Endothelial cell of umbilical vein (primary cell): ENCODE data around the gene MATCAP1. TPM values are rescaled to one million over a fixed set of nuclear protein-coding genes. Genes with fewer than 3 reads are reported as not detected.

ENCODE experiments used
- BruUV-seq: library from RNA; stranded (reverse); fragments of 400-500 nt; replicated peaks from 2 replicates; lab custom pipeline; 2021; lab: Mats Ljungman, UMichigan
- CTCF ChIA-PET: fragments of 300-600, 350-600 bp; sonication (Branson Sonifier 250); formaldehyde crosslinking; loops from one replicate; lab custom pipeline; 2021; ENCODE audit warnings: antibody characterized with exemption, inconsistent platforms; lab: Charles Lee
- POLR2A ChIA-PET: fragments of 300-600, 350-600 bp; sonication (Branson Sonifier 250); formaldehyde crosslinking; loops from one replicate; lab custom pipeline; 2021; ENCODE audit warnings: antibody characterized with exemption, inconsistent platforms; lab: Charles Lee
- DNase-seq: peaks from one replicate; pipeline ENCODE4 v3.0.0-alpha.2; 2011; ENCODE audit warnings: low read depth, low spot score
- FAIRE-seq: peaks from 2 replicates; lab custom pipeline; 2011; peaks lifted over from hg19 to GRCh38; lab: Jason Lieb, UNC
- H2AFZ ChIP-seq: 2 replicates; pipeline ENCODE4 v1.6.0; 2012; ENCODE audit warnings: low read depth, low read length, control low read depth, inconsistent platforms
- H3K27ac ChIP-seq: 2 replicates; pipeline ENCODE4 v1.5.1; 2011; ENCODE audit warnings: low read depth, mild to moderate bottlenecking, control low read depth, low read length, moderate library complexity; ENCODE audit not compliant: insufficient read depth
- H3K27me3 ChIP-seq, 2 experiments: 2 replicates each; pipeline versions ENCODE4 v1.6.0 to v1.6.1; 2011; ENCODE audit warnings: low read length in 2 of 2, mixed read lengths in 1 of 2; ENCODE audit not compliant: control insufficient read depth in 2 of 2, insufficient read depth in 2 of 2
- H3K36me3 ChIP-seq, 2 experiments: 2 replicates in 1 of 2; 3 replicates in 1 of 2; pipeline ENCODE4 v1.5.1; 2011; ENCODE audit warnings: low read length in 2 of 2, mild to moderate bottlenecking in 1 of 2, moderate library complexity in 1 of 2; ENCODE audit not compliant: control insufficient read depth in 2 of 2, insufficient read depth in 2 of 2; ENCODE audit errors: extremely low read depth in 1 of 2
- H3K4me1 ChIP-seq: 3 replicates; pipeline ENCODE4 v1.5.1; 2011; ENCODE audit warnings: mild to moderate bottlenecking, low read length; ENCODE audit not compliant: control insufficient read depth, insufficient read depth; ENCODE audit errors: extremely low read depth
- H3K4me2 ChIP-seq: 2 replicates; pipeline ENCODE4 v1.6.1; 2011; ENCODE audit warnings: low read length, control low read depth, mixed read lengths; ENCODE audit not compliant: insufficient read depth
- H3K4me3 ChIP-seq, 3 experiments: fragments of 200-600 bp in 1 of 3; sonication (generic), shearing (Covaris generic) in 1 of 3; replicated peaks in 1 of 3; 2 replicates each; pipeline ENCODE4 v1.5.1; 2011 to 2016; ENCODE audit warnings: control low read depth in 3 of 3, low read length in 3 of 3, mild to moderate bottlenecking in 2 of 3, inconsistent platforms in 1 of 3, low read depth in 1 of 3, moderate library complexity in 1 of 3; ENCODE audit not compliant: insufficient read depth in 1 of 3
- H3K79me2 ChIP-seq: 2 replicates; pipeline ENCODE4 v1.6.0; 2012; ENCODE audit warnings: low read length, inconsistent platforms; ENCODE audit not compliant: control insufficient read depth, insufficient read depth
- H3K9ac ChIP-seq: replicated peaks from 2 replicates; pipeline ENCODE3; 2011; ENCODE audit warnings: low read length, control low read depth; ENCODE audit not compliant: insufficient read depth; ENCODE audit errors: extremely low read depth
- H3K9me1 ChIP-seq: replicated peaks from 3 replicates; pipeline ENCODE4 v1.6.0; 2011; ENCODE audit warnings: mild to moderate bottlenecking, low read length; ENCODE audit not compliant: control insufficient read depth, insufficient read depth; ENCODE audit errors: extremely low read depth
- H3K9me3 ChIP-seq: replicated peaks from 2 replicates; pipeline ENCODE4 v1.5.1; 2012; ENCODE audit warnings: low read length, inconsistent platforms; ENCODE audit not compliant: control insufficient read depth, insufficient read depth
- H4K20me1 ChIP-seq: replicated peaks from 2 replicates; pipeline ENCODE3; 2011; ENCODE audit warnings: mild to moderate bottlenecking, low read length; ENCODE audit not compliant: control insufficient read depth, insufficient read depth; ENCODE audit errors: extremely low read depth
- EZH2 ChIP-seq: IDR thresholded peaks from 2 replicates; pipeline ENCODE4 v1.6.1; 2012; ENCODE audit warnings: borderline replicate concordance, low read depth, mild to moderate bottlenecking, moderate library complexity, low read length, inconsistent platforms; ENCODE audit not compliant: severe bottlenecking
- FOS ChIP-seq: IDR thresholded peaks from 2 replicates; pipeline ENCODE4 v1.6.1; 2011; ENCODE audit warnings: mild to moderate bottlenecking, low read length, moderate library complexity, borderline replicate concordance; ENCODE audit not compliant: insufficient read depth
- GATA2 ChIP-seq: IDR thresholded peaks from 2 replicates; pipeline ENCODE4 v1.7.0; 2011; ENCODE audit warnings: low read depth, mild to moderate bottlenecking, moderate library complexity, mixed read lengths, low read length; ENCODE audit not compliant: insufficient read length, insufficient read depth
- JUN ChIP-seq: IDR thresholded peaks from 2 replicates; pipeline ENCODE4 v1.6.1; 2011; ENCODE audit warnings: borderline replicate concordance, low read depth; ENCODE audit not compliant: insufficient read length, insufficient read depth
- MYC ChIP-seq: IDR thresholded peaks from one replicate; pipeline ENCODE4 v1.6.1; 2011; ENCODE audit warnings: mild to moderate bottlenecking, low read depth, low read length
- POLR2A ChIP-seq: IDR thresholded peaks from 2 replicates; pipeline ENCODE4 v1.6.1; 2012; ENCODE audit warnings: low read depth, mild to moderate bottlenecking, control low read depth, low read length
- POLR2AphosphoS5 ChIP-seq: IDR thresholded peaks from 2 replicates; pipeline ENCODE4 v1.6.1; 2012; ENCODE audit warnings: low read depth, mild to moderate bottlenecking, control low read depth, low read length, moderate library complexity; ENCODE audit not compliant: insufficient read depth
- dilution Hi-C: fragments of 300-500 bp; cut with MboI; formaldehyde crosslinking; loops from one replicate; pipeline ENCODE4 v1.15.0; 2019; ENCODE audit warnings: low sequenced_read_pairs; ENCODE audit not compliant: extremely low pct_ligation_motif_present
- intact Hi-C: fragments of 100-400 bp; cut with micrococcal nuclease; formaldehyde crosslinking; loops from one replicate; pipeline ENCODE4 v1.10.0; 2022
- polyA plus RNA-seq, 4 experiments: library from polyadenylated mRNA; depleted of rRNA in 3 of 4; stranded (reverse) in 3 of 4; unstranded in 1 of 4; fragments of >200 nt; gene quantifications; 2 replicates each; pipeline versions ENCODE4 v1.2.1 to v1.2.3, GENCODE V29; 2011 to 2012; ENCODE audit warnings: missing spikeins in 1 of 4
- total RNA-seq: library from RNA; stranded (reverse); gene quantifications from 2 replicates; pipeline ENCODE4 v1.2.3, GENCODE V29; 2021
- TF ChIP-seq, protein P1 (sequence below): IDR thresholded peaks from 2 replicates; pipeline ENCODE4 v1.6.1; 2011; ENCODE audit not compliant: insufficient read depth, insufficient read length
- TF ChIP-seq, protein P2 (sequence below), 2 donors: IDR thresholded peaks; 1 replicate in 1 of 2; 2 replicates in 1 of 2; pipeline ENCODE4 v1.5.1; 2011; ENCODE audit warnings: low read length in 2 of 2, mild to moderate bottlenecking in 2 of 2, moderate library complexity in 2 of 2, control low read depth in 1 of 2, inconsistent platforms in 1 of 2, low read depth in 1 of 2; ENCODE audit not compliant: insufficient read depth in 1 of 2; ENCODE audit errors: extremely low read depth in 1 of 2

The MATCAP1 gene
- total and polyA plus RNA-seq, 2 donors (not counting 3 experiments of a cell fraction or from before 2014, with no cell fraction given): 44.5 to 53.3 TPM

DNA sequence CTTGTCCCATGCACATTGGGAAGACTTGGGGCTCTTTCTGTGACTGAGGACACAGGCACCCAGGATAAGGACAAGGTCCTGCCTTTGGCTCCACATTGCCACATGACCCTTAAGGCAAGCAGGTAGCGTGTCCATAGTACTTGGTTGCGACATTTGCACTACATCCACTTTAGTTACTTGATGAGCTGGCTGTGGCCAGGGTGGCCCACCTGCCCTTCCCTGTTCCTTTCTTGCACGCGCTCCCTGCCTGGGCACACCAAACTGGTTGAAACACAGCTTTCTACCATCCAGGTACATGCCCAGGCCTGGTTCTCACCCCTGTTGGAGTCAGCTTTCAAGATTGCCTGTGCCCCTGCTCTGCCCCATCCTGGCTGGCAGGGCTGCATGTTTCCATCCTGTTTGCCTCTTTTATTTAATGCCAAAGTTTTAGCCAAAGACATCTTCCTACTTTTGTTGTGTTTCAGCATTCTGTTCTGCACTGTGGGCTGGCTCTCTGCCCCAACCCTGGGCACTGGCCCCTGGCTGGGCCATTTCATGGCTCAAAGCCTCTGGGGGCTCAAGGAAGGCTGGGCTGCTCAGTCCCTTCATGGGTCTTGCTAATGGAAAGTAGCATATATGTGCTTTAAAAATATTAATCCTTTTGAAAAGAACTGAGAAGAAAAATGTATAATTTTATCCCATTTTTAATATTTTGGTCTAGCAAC, 36.2 kb downstream of the MATCAP1 start:
- TF ChIP-seq JUN (no peak), FOS (no peak), POLR2A (no peak), MYC (no peak), POLR2AphosphoS5 (no peak), EZH2 (no peak), GATA2 (no peak)
- TF ChIP-seq, protein P1, sequence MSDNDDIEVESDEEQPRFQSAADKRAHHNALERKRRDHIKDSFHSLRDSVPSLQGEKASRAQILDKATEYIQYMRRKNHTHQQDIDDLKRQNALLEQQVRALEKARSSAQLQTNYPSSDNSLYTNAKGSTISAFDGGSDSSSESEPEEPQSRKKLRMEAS: no peak
- TF ChIP-seq, protein P2, sequence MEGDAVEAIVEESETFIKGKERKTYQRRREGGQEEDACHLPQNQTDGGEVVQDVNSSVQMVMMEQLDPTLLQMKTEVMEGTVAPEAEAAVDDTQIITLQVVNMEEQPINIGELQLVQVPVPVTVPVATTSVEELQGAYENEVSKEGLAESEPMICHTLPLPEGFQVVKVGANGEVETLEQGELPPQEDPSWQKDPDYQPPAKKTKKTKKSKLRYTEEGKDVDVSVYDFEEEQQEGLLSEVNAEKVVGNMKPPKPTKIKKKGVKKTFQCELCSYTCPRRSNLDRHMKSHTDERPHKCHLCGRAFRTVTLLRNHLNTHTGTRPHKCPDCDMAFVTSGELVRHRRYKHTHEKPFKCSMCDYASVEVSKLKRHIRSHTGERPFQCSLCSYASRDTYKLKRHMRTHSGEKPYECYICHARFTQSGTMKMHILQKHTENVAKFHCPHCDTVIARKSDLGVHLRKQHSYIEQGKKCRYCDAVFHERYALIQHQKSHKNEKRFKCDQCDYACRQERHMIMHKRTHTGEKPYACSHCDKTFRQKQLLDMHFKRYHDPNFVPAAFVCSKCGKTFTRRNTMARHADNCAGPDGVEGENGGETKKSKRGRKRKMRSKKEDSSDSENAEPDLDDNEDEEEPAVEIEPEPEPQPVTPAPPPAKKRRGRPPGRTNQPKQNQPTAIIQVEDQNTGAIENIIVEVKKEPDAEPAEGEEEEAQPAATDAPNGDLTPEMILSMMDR (IDR thresholded peaks at IDR 0.05; ENCODE audit: extremely low read depth in 1 of 2, insufficient read depth in 1 of 2, low read depth in 1 of 2, low read length in 2 of 2): no peak
- no peaks in the 10 kb centered on the region for H4K20me1 ChIP-seq
- BruUV-seq: no TSS peak
- FAIRE-seq (no peak), DNase-seq (no peak)
- H3K9ac ChIP-seq: no peak overlapping the region
- H2AFZ ChIP-seq: no peak overlapping the region
- H3K9me3 ChIP-seq: no peaks in the 10 kb centered on the region
- no peak overlapping the region for H3K4me3 ChIP-seq
- peaks cover 0 to 5% of the 10 kb centered on the region in 2 experiments for H3K27me3 ChIP-seq
- H3K4me1 ChIP-seq: peaks cover 3% of the 10 kb centered on the region
- dilution Hi-C loops (no loop called here), intact Hi-C loops (no loop called here)
- ChIA-PET CTCF (interaction anchor here (1.5 to 1.8 kb wide), 2 partner anchors 8 to 130 kb away, joined by 5 to 7 read pairs; no protein-coding TSS in a partner anchor), POLR2A (no interaction called here)
- no peaks in the 10 kb centered on the region for H3K9me1 ChIP-seq
- H3K36me3 ChIP-seq: peaks cover 2 to 43% of the 10 kb centered on the region in 2 experiments
- no peaks in the 10 kb centered on the region for H3K79me2 ChIP-seq
- H3K27ac ChIP-seq: no peak overlapping the region
- H3K4me2 ChIP-seq: no peak overlapping the region
